Thyroid gland (tissue), 4 donors: Measurements from ENCODE around the gene ACSM2B. TPM values are rescaled to one million over a fixed set of nuclear protein-coding genes. Genes with fewer than 3 reads are reported as not detected.
"Not testable (repeated sequence)": the region's sequence is repeated elsewhere in the genome, so short reads cannot be mapped to it uniquely, and the experiment has no call there.

Experiments
- DNase-seq, 2 donors: peaks; one replicate each; pipeline ENCODE4 v3.0.0-alpha.2; 2019
- H3K27ac ChIP-seq, 3 donors: fragments of 200-600 bp; sonication (generic); 1 replicate in 2 of 3; 2 replicates in 1 of 3; pipeline ENCODE4 v1.5.1; 2016 to 2019; ENCODE audit warnings: mild to moderate bottlenecking in 1 of 3, moderate library complexity in 1 of 3
- H3K27me3 ChIP-seq: fragments of 200-600 bp; sonication (generic); one replicate; pipeline ENCODE4 v1.5.1; 2019
- H3K36me3 ChIP-seq, 2 donors: fragments of 200-600 bp; sonication (generic); one replicate each; pipeline ENCODE4 v1.5.1; 2016 to 2019
- H3K4me1 ChIP-seq, 2 donors: fragments of 200-600 bp; sonication (generic); one replicate each; pipeline ENCODE4 v1.5.1; 2017 to 2019
- H3K4me3 ChIP-seq, 3 donors: fragments of 200-600 bp; sonication (generic); replicated peaks in 1 of 3; 1 replicate in 2 of 3; 2 replicates in 1 of 3; pipeline ENCODE4 v1.5.1; 2016; ENCODE audit warnings: mild to moderate bottlenecking in 1 of 3
- H3K9me3 ChIP-seq: fragments of 200-600 bp; sonication (generic); one replicate; pipeline ENCODE4 v1.5.1; 2017
- CTCF ChIP-seq, 6 experiments: fragments of 200-600 bp in 3 of 6; fragments of 450-650 bp in 3 of 6; sonication (generic) in 3 of 6; IDR thresholded peaks; one replicate each; pipeline ENCODE4 v1.5.1; 2016 to 2019; ENCODE audit warnings: antibody characterized with exemption in 6 of 6, mild to moderate bottlenecking in 2 of 6, inconsistent platforms in 1 of 6, moderate library complexity in 1 of 6
- POLR2A ChIP-seq, 2 donors: fragments of 450-650 bp; IDR thresholded peaks; one replicate each; pipeline ENCODE4 v1.6.1; 2017; ENCODE audit warnings: antibody characterized with exemption in 2 of 2, mild to moderate bottlenecking in 2 of 2, moderate library complexity in 1 of 2
- WGBS, 2 donors: methylation state at CpG; one replicate each; pipeline ENCODE4 v1.1.5; 2017; 5-methylcytosine and 5-hydroxymethylcytosine counted together
- intact Hi-C: fragments of 100-400 bp; cut with DNase I; formaldehyde crosslinking; loops from one replicate; pipeline ENCODE4 v1.15.1; 2023
- total RNA-seq, 4 donors: library from RNA; depleted of rRNA; stranded (reverse); fragments of >200 nt; gene quantifications; one replicate each; pipeline ENCODE4 v1.2.3, GENCODE V29; 2016

Gene ACSM2B
- total RNA-seq, 4 donors from 2014 or later = 0.27 to 2.3 (median 0.33) TPM; not detected in 1

GRCh38 chr16:20566864-20567263, 9.3 kb downstream of the ACSM2B start:
- Histone ChIP-seq H3K4me3 (no peak overlapping the region), H3K4me1 (no peaks in the 10 kb centered on the region), H3K9me3 (no peaks in the 10 kb centered on the region), H3K36me3 (no peaks in the 10 kb centered on the region), H3K27ac (no peak overlapping the region), H3K27me3 (no peaks in the 10 kb centered on the region)
- no peak for DNase-seq
- intact Hi-C loops = no loop called here
- TF ChIP-seq CTCF (IDR thresholded peaks at IDR 0.05) (no peak), POLR2A (IDR thresholded peaks at IDR 0.05) (no peak)

GRCh38 chr16:20565334-20565733, 10.8 kb downstream of the ACSM2B start:
- H3K9me3 ChIP-seq, DNase-seq, H3K27me3 ChIP-seq, H3K4me3 ChIP-seq, H3K36me3 ChIP-seq, intact Hi-C loops, H3K27ac ChIP-seq, H3K4me1 ChIP-seq: not testable (repeated sequence)
- WGBS, 2 donors = 93 to 100% methylated on average over 1 to 2 of the region's 2 CpGs

- H3K36me3 ChIP-seq, H3K9me3 ChIP-seq, H3K4me1 ChIP-seq, intact Hi-C loops, DNase-seq, H3K4me3 ChIP-seq, H3K27me3 ChIP-seq, H3K27ac ChIP-seq: not testable (repeated sequence)
- 90 to 100% methylated on average over 1 to 2 of the region's 3 CpGs for WGBS, 2 donors
These were observed 11.9 kb downstream of the ACSM2B start for GRCh38 chr16:20564218-20564617.

GRCh38 chr16:20555628-20556027, 20.5 kb downstream of the ACSM2B start:
- H3K27me3 ChIP-seq, DNase-seq, H3K4me3 ChIP-seq, intact Hi-C loops, H3K27ac ChIP-seq, H3K4me1 ChIP-seq, H3K36me3 ChIP-seq, H3K9me3 ChIP-seq: not testable (repeated sequence)
- 51% methylated on average over 2 of the region's 2 CpGs for WGBS, 2 donors

- H3K9me3 ChIP-seq, H3K27me3 ChIP-seq, H3K4me3 ChIP-seq, H3K27ac ChIP-seq, DNase-seq, H3K36me3 ChIP-seq, H3K4me1 ChIP-seq, intact Hi-C loops: not testable (repeated sequence)
- WGBS, 2 donors = 76 to 87% methylated on average over 3 of the region's 3 CpGs
These were observed 21.5 kb downstream of the ACSM2B start for GRCh38 chr16:20554689-20555088.

- H3K4me1 ChIP-seq, H3K9me3 ChIP-seq, H3K36me3 ChIP-seq, DNase-seq, intact Hi-C loops, H3K27ac ChIP-seq, H3K4me3 ChIP-seq, H3K27me3 ChIP-seq: not testable (repeated sequence)
- WGBS, 2 donors = 32 to 41% methylated on average over 3 of the region's 3 CpGs
- peak in 1 of 6 experiments; percentile 25 for TF ChIP-seq CTCF (IDR thresholded peaks at IDR 0.05)
These were observed 22.7 kb downstream of the ACSM2B start for GRCh38 chr16:20553493-20553892.

- 85 to 88% methylated on average over 1 of the region's 1 CpG for WGBS, 2 donors
- H3K4me1 ChIP-seq, H3K27me3 ChIP-seq, H3K27ac ChIP-seq, intact Hi-C loops, H3K9me3 ChIP-seq, DNase-seq, H3K4me3 ChIP-seq, H3K36me3 ChIP-seq: not testable (repeated sequence)
These were observed 29.2 kb downstream of the ACSM2B start for GRCh38 chr16:20546951-20547350.

- H3K9me3 ChIP-seq, H3K27me3 ChIP-seq, H3K4me3 ChIP-seq, intact Hi-C loops, H3K36me3 ChIP-seq, H3K4me1 ChIP-seq, DNase-seq, H3K27ac ChIP-seq: not testable (repeated sequence)
- WGBS, 2 donors = 63 to 68% methylated on average over 5 of the region's 5 CpGs
These were observed 29.8 kb downstream of the ACSM2B start for GRCh38 chr16:20546278-20546853.

GRCh38 chr16:20540603-20541316, 35.4 kb downstream of the ACSM2B start:
- 71 to 87% methylated on average over 5 of the region's 5 CpGs for WGBS, 2 donors
- H3K4me1 ChIP-seq, H3K4me3 ChIP-seq, H3K9me3 ChIP-seq, H3K27ac ChIP-seq, H3K36me3 ChIP-seq, intact Hi-C loops, DNase-seq, H3K27me3 ChIP-seq: not testable (repeated sequence)
